SKM-1 (cell line): ENCODE data around the gene SPATA24.
"Not testable (repeated sequence)": the region's sequence is repeated elsewhere in the genome, so short reads cannot be mapped to it uniquely, and the experiment has no call there.

Experiments used
- DNase-seq: peaks from one replicate; lab custom pipeline; 2025; ENCODE audit not compliant: unreplicated experiment; lab: John Stamatoyannopoulos, UW

Gene SPATA24

DNA sequence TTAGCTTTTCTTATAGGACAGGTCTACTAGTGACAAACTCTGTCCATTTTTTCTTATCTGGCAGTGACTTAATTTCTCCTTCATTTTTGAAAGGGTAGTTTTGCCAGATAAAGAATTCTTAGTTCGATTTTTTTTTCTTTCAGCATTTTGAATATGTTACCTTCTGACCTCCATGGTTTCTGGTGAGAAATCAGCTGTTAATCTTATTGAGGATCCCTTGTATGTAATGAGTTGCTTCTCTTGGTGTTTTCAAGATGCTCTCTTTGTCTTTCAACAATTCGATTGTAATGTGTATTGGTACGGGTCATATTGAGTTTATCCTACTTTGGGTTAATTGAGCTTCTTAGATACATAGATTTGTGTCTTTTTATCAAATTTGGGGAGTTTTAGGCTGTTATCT, 49.7 kb downstream of the SPATA24 start:
- no peak for DNase-seq

DNA sequence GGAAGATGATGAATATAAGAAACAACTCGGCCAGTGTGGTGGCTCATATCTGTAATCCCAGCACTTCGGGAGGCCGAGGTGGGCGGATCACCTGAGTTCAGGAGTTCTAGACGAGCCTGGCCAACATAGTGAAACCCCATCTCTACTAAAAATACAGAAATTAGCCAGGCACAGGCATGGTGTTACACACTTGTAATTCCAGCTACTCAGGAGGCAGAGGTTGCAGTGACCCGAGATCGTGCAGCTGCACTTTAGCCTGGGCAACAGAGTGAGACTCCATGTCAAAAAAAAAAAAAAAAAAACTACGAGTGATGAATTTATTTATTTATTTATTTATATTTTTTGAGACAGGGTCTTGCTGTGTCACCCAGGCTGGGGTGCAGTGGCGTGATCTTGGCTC, 56.0 kb downstream of the SPATA24 start:
- not testable (repeated sequence) for DNase-seq
